Effector CD8-positive, alpha-beta T cell (primary cell): ENCODE data around the gene RAMP3.
"Not testable (repeated sequence)": the region's sequence is repeated elsewhere in the genome, so short reads cannot be mapped to it uniquely, and the experiment has no call there.

ENCODE experiments used
- DNase-seq: peaks from one replicate; lab custom pipeline; 2025; lab: John Stamatoyannopoulos, UW

Gene RAMP3

GRCh38 chr7:45156516-45157272, 897 bp upstream of the RAMP3 start:
- DNase-seq, result no peak

- no peak for DNase-seq
Measured at GRCh38 chr7:45157286-45157652, 322 bp upstream of the RAMP3 start.

- no peak for DNase-seq
Measured at GRCh38 chr7:45158471-45158870, 880 bp downstream of the RAMP3 start.

- DNase-seq, result no peak
Measured at GRCh38 chr7:45159296-45159695, 1.7 kb downstream of the RAMP3 start.

- no peak for DNase-seq
Measured at GRCh38 chr7:45160417-45160881, 2.9 kb downstream of the RAMP3 start.

- no peak for DNase-seq
Measured at GRCh38 chr7:45161138-45161537, 3.5 kb downstream of the RAMP3 start.

- DNase-seq, result no peak
Measured at GRCh38 chr7:45161842-45162241, 4.3 kb downstream of the RAMP3 start.

GRCh38 chr7:45162311-45162845, 4.8 kb downstream of the RAMP3 start:
- no peak for DNase-seq

GRCh38 chr7:45162943-45163691, 5.5 kb downstream of the RAMP3 start:
- DNase-seq, result no peak

GRCh38 chr7:45163692-45164052, 6.1 kb downstream of the RAMP3 start:
- no peak for DNase-seq

- not testable (repeated sequence) for DNase-seq
Measured at GRCh38 chr7:45164271-45164670, 6.7 kb downstream of the RAMP3 start.

- DNase-seq, result no peak
Measured at GRCh38 chr7:45165857-45166256, 8.3 kb downstream of the RAMP3 start.

- DNase-seq, result no peak
Measured at GRCh38 chr7:45171946-45172345, 14.4 kb downstream of the RAMP3 start.

- DNase-seq, result no peak
Measured at GRCh38 chr7:45173596-45174327, 16.2 kb downstream of the RAMP3 start.

GRCh38 chr7:45174328-45174610, 16.7 kb downstream of the RAMP3 start:
- DNase-seq, result no peak

- DNase-seq, result no peak
Measured at GRCh38 chr7:45174966-45175765, 17.6 kb downstream of the RAMP3 start.

GRCh38 chr7:45176091-45176490, 18.5 kb downstream of the RAMP3 start:
- DNase-seq, result no peak

- no peak for DNase-seq
Measured at GRCh38 chr7:45176886-45177731, 19.5 kb downstream of the RAMP3 start.

- no peak for DNase-seq
Measured at GRCh38 chr7:45177801-45178200, 20.2 kb downstream of the RAMP3 start.

- no peak for DNase-seq
Measured at GRCh38 chr7:45178241-45179225, 20.9 kb downstream of the RAMP3 start.
